ENCODE data around the gene MFAP3. TPM values are rescaled to one million over a fixed set of nuclear protein-coding genes. Genes with fewer than 3 reads are reported as not detected.
"Not testable (repeated sequence)": the region's sequence is repeated elsewhere in the genome, so short reads cannot be mapped to it uniquely, and the experiment has no call there.

Gene MFAP3
- total and polyA plus RNA-seq, 5 donors from 2014 or later = 3.4 to 15.2 (median 6.4) TPM

GRCh38 chr5:154002511-154003020 lies 36.2 kb upstream of the MFAP3 start:
- Histone ChIP-seq H3K27ac (ENCODE audit: insufficient read depth, low read length, poor library complexity, severe bottlenecking) (no peak overlapping the region), H3K4me1 (ENCODE audit: control insufficient read depth, insufficient read depth, low read length, poor library complexity, severe bottlenecking) (no peaks in the 10 kb centered on the region), H3K4me3 (ENCODE audit: low read depth, low read length) (no peak overlapping the region), H3K27me3 (ENCODE audit: control insufficient read depth, insufficient read depth, low read length) (no peaks in the 10 kb centered on the region), H3K9me3 (ENCODE audit: control insufficient read depth in 2 of 2, low read length in 2 of 2) (no peaks in the 10 kb centered on the region), H3K36me3 (ENCODE audit: control insufficient read depth, insufficient read depth, low read length) (peaks cover 36% of the 10 kb centered on the region)
- Mint-ChIP-seq H3K4me1 (peaks cover 0 to 3% (median 0%) of the 10 kb centered on the region in 4 donors), H3K9me3 (peaks cover 0 to 6% (median 0%) of the 10 kb centered on the region in 7 donors), H3K36me3 (peaks cover 51% of the 10 kb centered on the region), H3K4me3 (no peak overlapping the region), H3K27ac (no peak overlapping the region), H3K27me3 (no peaks in the 10 kb centered on the region)
- DNase-seq (no peak), ATAC-seq (ENCODE audit: low read depth in 2 of 2) (no peak)

- Histone ChIP-seq H3K4me3 (ENCODE audit: low read depth, low read length) (no peak overlapping the region), H3K27ac (ENCODE audit: insufficient read depth, low read length, poor library complexity, severe bottlenecking) (no peak overlapping the region), H3K27me3 (ENCODE audit: control insufficient read depth, insufficient read depth, low read length) (no peaks in the 10 kb centered on the region), H3K36me3 (ENCODE audit: control insufficient read depth, insufficient read depth, low read length) (peaks cover 28% of the 10 kb centered on the region), H3K4me1 (ENCODE audit: control insufficient read depth, insufficient read depth, low read length, poor library complexity, severe bottlenecking) (no peaks in the 10 kb centered on the region), H3K9me3 (ENCODE audit: control insufficient read depth in 2 of 2, low read length in 2 of 2) (no peaks in the 10 kb centered on the region)
- no peak overlapping the region for H3K4me3 Mint-ChIP-seq
- no peaks in the 10 kb centered on the region for H3K27me3 Mint-ChIP-seq
- no peak overlapping the region for H3K27ac Mint-ChIP-seq
- DNase-seq (no peak), ATAC-seq (ENCODE audit: low read depth in 2 of 2) (no peak)
- peaks cover 0 to 2% (median 0%) of the 10 kb centered on the region in 7 donors for H3K9me3 Mint-ChIP-seq
- H3K36me3 Mint-ChIP-seq = peaks cover 39% of the 10 kb centered on the region
- H3K4me1 Mint-ChIP-seq = peaks cover 0 to 4% (median 0%) of the 10 kb centered on the region in 4 donors
Observed at GRCh38 chr5:154005648-154006047, 33.1 kb upstream of the MFAP3 start.

- Histone ChIP-seq H3K36me3 (ENCODE audit: control insufficient read depth, insufficient read depth, low read length) (peaks cover 27% of the 10 kb centered on the region), H3K4me3 (ENCODE audit: low read depth, low read length) (no peak overlapping the region), H3K4me1 (ENCODE audit: control insufficient read depth, insufficient read depth, low read length, poor library complexity, severe bottlenecking) (no peaks in the 10 kb centered on the region), H3K9me3 (ENCODE audit: control insufficient read depth in 2 of 2, low read length in 2 of 2) (no peaks in the 10 kb centered on the region), H3K27ac (ENCODE audit: insufficient read depth, low read length, poor library complexity, severe bottlenecking) (no peak overlapping the region), H3K27me3 (ENCODE audit: control insufficient read depth, insufficient read depth, low read length) (no peaks in the 10 kb centered on the region)
- Mint-ChIP-seq H3K27ac (peak overlapping the region in 2 of 3 donors; percentile 42 to 62), H3K4me3 (no peak overlapping the region), H3K4me1 (peaks cover 0 to 9% (median 3%) of the 10 kb centered on the region in 4 donors), H3K36me3 (peaks cover 59% of the 10 kb centered on the region), H3K27me3 (no peaks in the 10 kb centered on the region), H3K9me3 (peaks cover 0 to 1% (median 0%) of the 10 kb centered on the region in 7 donors)
- no peak for DNase-seq
- ATAC-seq (ENCODE audit: low read depth in 2 of 2) = no peak
Observed at GRCh38 chr5:154010660-154011059, 28.1 kb upstream of the MFAP3 start.

GRCh38 chr5:154015071-154015693 lies 23.6 kb upstream of the MFAP3 start:
- no peak overlapping the region for H3K27ac ChIP-seq (ENCODE audit: insufficient read depth, low read length, poor library complexity, severe bottlenecking)
- Mint-ChIP-seq H3K27me3 (no peaks in the 10 kb centered on the region), H3K4me3 (no peak overlapping the region), H3K36me3 (peaks cover 84% of the 10 kb centered on the region), H3K27ac (no peak overlapping the region), H3K9me3 (peaks cover 0 to 1% (median 0%) of the 10 kb centered on the region in 7 donors), H3K4me1 (peaks cover 5 to 21% (median 14%) of the 10 kb centered on the region in 4 donors)
- H3K4me1 ChIP-seq (ENCODE audit: control insufficient read depth, insufficient read depth, low read length, poor library complexity, severe bottlenecking) = no peaks in the 10 kb centered on the region
- peaks cover 33% of the 10 kb centered on the region for H3K36me3 ChIP-seq (ENCODE audit: control insufficient read depth, insufficient read depth, low read length)
- no peaks in the 10 kb centered on the region for H3K27me3 ChIP-seq (ENCODE audit: control insufficient read depth, insufficient read depth, low read length)
- H3K4me3 ChIP-seq (ENCODE audit: low read depth, low read length) = no peak overlapping the region
- DNase-seq (no peak), ATAC-seq (ENCODE audit: low read depth in 2 of 2) (no peak)
- no peaks in the 10 kb centered on the region for H3K9me3 ChIP-seq (ENCODE audit: control insufficient read depth in 2 of 2, low read length in 2 of 2)

GRCh38 chr5:154018919-154019318 lies 19.8 kb upstream of the MFAP3 start:
- not testable (repeated sequence) for H3K27ac Mint-ChIP-seq; H3K4me3 ChIP-seq (ENCODE audit: low read depth, low read length); H3K9me3 Mint-ChIP-seq; H3K27ac ChIP-seq (ENCODE audit: insufficient read depth, low read length, poor library complexity, severe bottlenecking); H3K4me3 Mint-ChIP-seq; ATAC-seq (ENCODE audit: low read depth in 2 of 2); H3K27me3 ChIP-seq (ENCODE audit: control insufficient read depth, insufficient read depth, low read length); DNase-seq; H3K9me3 ChIP-seq (ENCODE audit: control insufficient read depth in 2 of 2, low read length in 2 of 2); H3K4me1 ChIP-seq (ENCODE audit: control insufficient read depth, insufficient read depth, low read length, poor library complexity, severe bottlenecking); H3K27me3 Mint-ChIP-seq
- H3K36me3 ChIP-seq (ENCODE audit: control insufficient read depth, insufficient read depth, low read length) = peaks cover 26% of the 10 kb centered on the region
- Mint-ChIP-seq H3K4me1 (peaks cover 5 to 33% (median 16%) of the 10 kb centered on the region in 4 donors), H3K36me3 (peaks cover 90% of the 10 kb centered on the region)

GRCh38 chr5:154025951-154026350 lies 12.8 kb upstream of the MFAP3 start:
- Mint-ChIP-seq H3K9me3 (peaks cover 0 to 1% (median 0%) of the 10 kb centered on the region in 7 donors), H3K27me3 (no peaks in the 10 kb centered on the region), H3K36me3 (peaks cover 55% of the 10 kb centered on the region), H3K27ac (no peak overlapping the region), H3K4me3 (peak overlapping the region in 1 of 4 donors; percentile 63), H3K4me1 (peaks cover 0 to 19% (median 7%) of the 10 kb centered on the region in 4 donors)
- peaks cover 37% of the 10 kb centered on the region for H3K36me3 ChIP-seq (ENCODE audit: control insufficient read depth, insufficient read depth, low read length)
- no peak overlapping the region for H3K4me3 ChIP-seq (ENCODE audit: low read depth, low read length)
- H3K27me3 ChIP-seq (ENCODE audit: control insufficient read depth, insufficient read depth, low read length) = no peaks in the 10 kb centered on the region
- H3K9me3 ChIP-seq (ENCODE audit: control insufficient read depth in 2 of 2, low read length in 2 of 2) = no peaks in the 10 kb centered on the region
- no peak overlapping the region for H3K27ac ChIP-seq (ENCODE audit: insufficient read depth, low read length, poor library complexity, severe bottlenecking)
- ATAC-seq (ENCODE audit: low read depth in 2 of 2) (no peak), DNase-seq (no peak)
- no peaks in the 10 kb centered on the region for H3K4me1 ChIP-seq (ENCODE audit: control insufficient read depth, insufficient read depth, low read length, poor library complexity, severe bottlenecking)

- DNase-seq = no peak
- Mint-ChIP-seq H3K9me3 (no peaks in the 10 kb centered on the region), H3K27me3 (no peaks in the 10 kb centered on the region), H3K27ac (peak overlapping the region in 1 of 3 donors; percentile 52), H3K36me3 (peaks cover 44% of the 10 kb centered on the region), H3K4me1 (peaks cover 4 to 27% (median 16%) of the 10 kb centered on the region in 4 donors), H3K4me3 (no peak overlapping the region)
- ATAC-seq (ENCODE audit: low read depth in 2 of 2) = no peak
- no peak overlapping the region for H3K27ac ChIP-seq (ENCODE audit: insufficient read depth, low read length, poor library complexity, severe bottlenecking)
- no peaks in the 10 kb centered on the region for H3K9me3 ChIP-seq (ENCODE audit: control insufficient read depth in 2 of 2, low read length in 2 of 2)
- no peaks in the 10 kb centered on the region for H3K27me3 ChIP-seq (ENCODE audit: control insufficient read depth, insufficient read depth, low read length)
- H3K4me1 ChIP-seq (ENCODE audit: control insufficient read depth, insufficient read depth, low read length, poor library complexity, severe bottlenecking) = no peaks in the 10 kb centered on the region
- H3K36me3 ChIP-seq (ENCODE audit: control insufficient read depth, insufficient read depth, low read length) = peaks cover 34% of the 10 kb centered on the region
- H3K4me3 ChIP-seq (ENCODE audit: low read depth, low read length) = no peak overlapping the region
Observed at GRCh38 chr5:154031937-154032489, 6.8 kb upstream of the MFAP3 start.

Data from CD4-positive, CD25-positive, alpha-beta regulatory T cell (primary cell).